GM18873 (cell line): ENCODE measurements around the gene REC8.
A peak's percentile ranks its signal among the peaks of the same experiment; 100 is the strongest.
"Not testable (repeated sequence)": the region's sequence is repeated elsewhere in the genome, so short reads cannot be mapped to it uniquely, and the experiment has no call there.

ENCODE experiments used
- ATAC-seq: cut with Tn5 transposase; IDR thresholded peaks from one replicate; pipeline ENCODE4 v1.9.1; 2021; ENCODE audit warnings: mild to moderate bottlenecking, moderate library complexity, moderate number of reproducible peaks; ENCODE audit not compliant: unreplicated experiment, low FRiP score

The REC8 gene

DNA sequence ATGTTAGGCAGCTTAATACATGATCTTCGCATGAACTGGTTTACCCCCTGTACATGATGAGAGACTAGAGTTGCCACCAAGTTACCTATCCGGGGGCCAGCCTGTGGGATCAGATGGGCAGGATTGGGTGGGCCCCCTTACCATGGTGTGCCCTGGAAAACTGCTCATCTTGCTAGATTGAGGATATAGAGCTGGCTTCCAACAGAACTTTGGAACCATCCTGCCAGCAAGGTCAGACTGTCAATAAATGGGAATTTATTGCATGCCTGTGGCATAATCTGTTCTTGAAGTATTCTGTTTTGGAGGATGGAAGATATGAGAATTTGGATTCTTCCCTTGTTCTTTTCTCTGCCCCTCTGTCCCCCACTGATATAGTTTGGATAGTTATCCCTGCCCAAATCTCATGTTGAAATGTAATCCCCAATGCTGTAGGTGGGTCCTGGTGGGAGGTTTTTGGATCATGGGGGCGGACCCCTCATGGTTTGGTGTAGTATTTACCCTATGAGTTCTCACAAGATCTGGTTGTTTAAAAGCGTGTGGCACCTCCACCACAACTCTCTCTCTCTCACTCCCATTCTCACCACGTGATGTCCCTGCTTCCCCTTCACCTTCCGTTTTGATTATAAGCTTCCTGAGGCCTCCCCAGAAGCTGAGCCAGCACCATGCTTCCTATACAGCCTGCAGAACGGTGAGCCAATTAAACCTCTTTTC lies 27.1 kb downstream of the REC8 start:
- ATAC-seq, result no peak

DNA sequence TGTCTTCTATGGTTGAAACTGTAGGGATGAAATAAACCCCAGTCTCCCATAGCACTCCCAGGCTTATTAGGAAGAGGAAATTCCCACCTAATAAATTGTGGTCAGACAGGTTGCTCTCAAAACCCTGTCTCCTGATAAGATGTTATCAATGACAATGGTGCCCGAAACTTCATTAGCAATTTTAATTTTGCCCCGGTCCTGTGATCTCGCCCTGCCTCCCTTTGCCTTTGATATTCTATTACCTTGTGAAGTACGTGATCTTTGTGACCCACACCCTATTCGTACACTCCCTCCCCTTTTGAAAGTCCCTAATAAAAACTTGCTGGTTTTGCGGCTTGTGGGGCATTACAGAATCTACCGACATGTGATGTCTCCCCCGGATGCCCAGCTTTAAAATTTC lies 30.7 kb downstream of the REC8 start:
- ATAC-seq, result not testable (repeated sequence)

DNA sequence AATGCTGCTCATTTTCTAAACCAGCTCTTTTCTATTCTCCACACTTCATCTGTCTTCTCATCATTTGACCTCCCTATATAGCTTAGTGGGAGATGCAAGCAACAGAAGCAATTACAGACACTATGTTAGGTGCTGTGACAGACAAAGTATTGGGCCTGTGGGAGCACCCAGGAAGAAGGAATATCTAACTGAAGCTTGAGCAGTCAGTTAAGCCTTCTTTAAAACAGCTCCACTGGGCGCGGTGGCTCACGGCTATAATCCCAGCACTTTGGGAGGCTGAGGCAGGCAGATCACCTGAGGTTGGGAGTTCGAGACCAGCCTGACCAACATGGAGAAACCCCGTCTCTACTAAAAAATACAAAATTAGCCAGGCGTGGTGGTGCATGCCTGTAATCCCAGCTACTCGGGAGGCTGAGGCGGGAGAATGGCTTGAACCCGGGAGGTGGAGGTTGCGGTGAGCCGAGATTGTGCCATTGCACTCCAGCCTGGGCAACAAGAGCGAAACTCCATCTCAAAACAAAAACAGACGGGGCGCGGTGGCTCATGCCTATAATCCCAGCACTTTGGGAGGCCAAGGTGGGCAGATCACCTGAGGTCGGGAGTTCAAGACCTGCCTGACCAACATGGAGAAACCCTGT lies 31.5 kb downstream of the REC8 start:
- ATAC-seq, result not testable (repeated sequence)

DNA sequence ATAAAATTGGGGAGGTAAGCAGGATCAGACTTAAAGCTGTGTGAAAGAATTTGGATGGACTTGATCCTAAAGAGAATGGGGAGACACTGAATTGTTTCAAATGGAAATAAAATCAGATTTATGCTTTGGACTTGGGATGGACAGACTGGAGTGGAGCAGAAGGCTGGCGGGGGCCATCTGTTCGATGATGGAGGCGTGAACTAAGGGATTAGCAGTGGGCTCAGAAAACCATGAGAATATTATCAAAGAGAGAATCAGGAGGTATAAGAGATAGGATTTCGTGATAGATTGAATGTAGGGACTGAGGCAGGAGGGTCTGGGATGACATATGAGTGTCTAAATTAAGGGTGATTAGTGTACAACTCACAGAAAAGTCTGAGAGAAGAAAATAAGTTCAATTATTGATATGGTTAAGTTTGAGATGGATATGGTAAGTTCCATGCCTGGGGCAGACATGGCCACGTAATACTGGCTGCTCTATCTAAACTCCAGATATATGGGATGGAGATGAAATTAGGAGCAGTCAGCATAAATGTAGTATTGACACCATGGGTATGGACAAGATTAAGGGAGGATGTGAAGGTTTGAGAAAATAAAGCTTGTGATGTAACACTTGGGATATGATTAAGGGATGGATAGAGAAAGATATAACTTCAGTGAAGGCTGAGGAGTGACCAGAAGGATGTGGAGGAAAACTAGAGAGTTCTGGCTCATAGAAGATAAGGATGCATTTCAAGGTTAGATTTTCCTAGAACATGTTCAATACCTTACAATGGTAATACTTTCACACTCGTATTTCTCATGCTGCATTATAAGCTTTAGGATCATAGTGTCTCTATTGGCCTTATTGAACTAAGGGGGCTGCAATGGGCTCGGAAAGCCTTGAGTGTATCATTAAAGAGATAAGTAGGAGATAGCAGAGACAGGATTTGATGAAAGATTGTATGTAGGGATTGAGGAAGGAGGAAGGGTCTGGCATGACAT lies 32.6 kb downstream of the REC8 start:
- ATAC-seq, result no peak

GRCh38 chr14:24206260-24207103 lies 34.6 kb downstream of the REC8 start:
- no peak for ATAC-seq

GRCh38 chr14:24207104-24207551 lies 35.2 kb downstream of the REC8 start:
- no peak for ATAC-seq

GRCh38 chr14:24207625-24208024 lies 35.7 kb downstream of the REC8 start:
- no peak for ATAC-seq

DNA sequence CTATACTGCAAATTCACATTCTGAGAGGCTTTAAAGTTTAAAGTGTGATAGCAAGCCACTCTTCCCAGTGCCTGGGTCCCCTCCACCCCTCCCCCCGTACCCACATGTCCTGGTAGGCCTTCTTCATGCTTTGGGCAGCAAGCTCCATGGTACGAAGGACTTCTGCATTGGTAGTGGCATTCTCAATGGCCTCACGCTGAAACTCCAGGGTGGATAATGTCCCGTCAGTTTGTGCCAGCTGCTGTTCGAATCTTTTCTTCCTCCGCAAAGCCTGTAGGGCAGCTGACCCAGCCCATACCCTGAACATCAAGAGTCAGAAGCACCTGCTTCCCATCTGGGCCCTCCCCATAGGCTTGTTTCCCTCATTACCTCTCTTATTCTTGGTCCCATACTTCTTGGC lies 39.4 kb downstream of the REC8 start:
- no peak for ATAC-seq

DNA sequence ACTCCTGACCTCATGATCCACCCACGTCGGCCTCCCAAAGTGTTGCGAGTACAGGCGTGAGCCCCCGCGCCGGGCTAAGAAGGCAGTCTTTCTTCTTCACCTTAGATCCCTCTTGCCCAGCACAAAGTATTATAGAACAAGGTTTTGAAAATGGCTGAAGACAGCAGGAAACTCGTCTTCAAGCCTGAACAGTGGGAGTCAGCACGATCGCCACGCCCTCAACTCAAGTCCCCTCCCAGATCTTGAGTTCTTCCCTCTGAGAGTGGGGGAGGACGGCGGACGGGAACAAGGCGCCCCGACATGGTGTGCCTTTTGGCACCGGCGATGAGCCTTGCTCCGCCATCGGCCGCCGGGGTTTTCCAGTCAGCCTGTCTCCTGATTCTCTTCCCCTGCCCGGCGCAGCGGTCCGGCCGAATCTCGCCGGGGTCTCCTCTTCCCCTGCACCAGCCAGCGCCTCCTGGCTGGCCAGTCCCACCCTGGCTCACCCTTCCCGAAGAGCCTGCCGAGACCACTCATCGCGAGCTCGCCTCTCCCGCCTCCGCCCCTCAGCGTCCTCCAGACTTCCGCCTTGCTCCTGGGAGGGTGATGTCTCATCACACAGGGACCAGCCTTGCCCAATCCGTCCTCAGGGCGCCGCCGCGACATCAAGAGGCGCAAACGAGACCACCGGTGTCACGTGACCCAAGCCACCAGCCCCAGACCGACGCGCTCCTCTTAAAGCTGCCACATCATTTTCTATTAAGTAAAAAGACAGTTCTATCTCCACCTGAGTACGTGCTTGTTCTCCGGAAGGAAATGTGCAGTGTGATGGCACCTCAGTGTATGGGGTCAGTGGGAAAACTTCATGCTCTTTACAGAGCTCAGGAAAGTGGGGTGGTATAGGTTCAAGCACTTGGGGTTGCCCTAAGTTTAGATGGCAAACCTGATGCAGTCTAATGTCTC lies 41.3 kb downstream of the REC8 start, which contains the start of gene CHMP4A:
Gene CHMP4A, minus strand, starts transcription at position 565 of the 942 bp plus-strand sequence. Its CDS starts 49 bp downstream, at position 516.
- ATAC-seq, result peak; percentile 73

DNA sequence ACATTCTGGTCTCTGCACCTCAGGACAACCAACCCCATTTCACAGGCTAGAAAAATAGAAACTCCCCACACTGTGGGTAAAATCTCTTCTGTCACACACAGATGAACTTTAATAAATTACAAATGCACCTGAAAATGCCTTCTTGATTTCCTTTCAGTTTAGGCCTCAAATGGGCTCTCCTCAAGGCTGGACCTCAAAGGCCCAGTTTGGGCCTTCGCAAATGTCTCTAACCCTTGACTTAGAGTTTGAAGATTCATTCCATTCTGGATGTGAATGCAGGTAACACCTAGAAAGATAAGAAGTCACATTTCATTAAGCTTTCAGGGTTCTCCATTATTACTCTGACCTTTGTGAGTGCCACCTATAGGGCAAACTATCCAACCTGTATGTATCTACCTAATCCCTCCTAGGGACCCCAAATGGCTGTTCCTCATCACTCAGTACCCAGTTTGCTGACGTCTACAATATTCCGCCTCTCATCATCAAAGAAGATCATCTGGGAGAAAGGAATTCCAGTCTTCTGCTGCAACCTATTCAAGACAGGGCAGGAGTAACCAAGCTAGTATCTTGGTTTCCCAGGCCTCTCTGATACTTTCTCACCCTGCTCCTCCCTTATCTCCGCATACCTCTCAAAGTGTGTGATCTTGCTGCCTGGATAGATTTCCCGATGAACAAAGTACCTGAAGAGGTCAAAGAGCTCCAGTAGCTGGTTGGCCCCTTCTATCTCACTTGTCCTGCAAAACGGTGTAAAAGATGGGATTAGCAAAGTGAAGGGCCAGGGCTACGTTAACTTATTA lies 42.2 kb downstream of the REC8 start:
- no peak for ATAC-seq

DNA sequence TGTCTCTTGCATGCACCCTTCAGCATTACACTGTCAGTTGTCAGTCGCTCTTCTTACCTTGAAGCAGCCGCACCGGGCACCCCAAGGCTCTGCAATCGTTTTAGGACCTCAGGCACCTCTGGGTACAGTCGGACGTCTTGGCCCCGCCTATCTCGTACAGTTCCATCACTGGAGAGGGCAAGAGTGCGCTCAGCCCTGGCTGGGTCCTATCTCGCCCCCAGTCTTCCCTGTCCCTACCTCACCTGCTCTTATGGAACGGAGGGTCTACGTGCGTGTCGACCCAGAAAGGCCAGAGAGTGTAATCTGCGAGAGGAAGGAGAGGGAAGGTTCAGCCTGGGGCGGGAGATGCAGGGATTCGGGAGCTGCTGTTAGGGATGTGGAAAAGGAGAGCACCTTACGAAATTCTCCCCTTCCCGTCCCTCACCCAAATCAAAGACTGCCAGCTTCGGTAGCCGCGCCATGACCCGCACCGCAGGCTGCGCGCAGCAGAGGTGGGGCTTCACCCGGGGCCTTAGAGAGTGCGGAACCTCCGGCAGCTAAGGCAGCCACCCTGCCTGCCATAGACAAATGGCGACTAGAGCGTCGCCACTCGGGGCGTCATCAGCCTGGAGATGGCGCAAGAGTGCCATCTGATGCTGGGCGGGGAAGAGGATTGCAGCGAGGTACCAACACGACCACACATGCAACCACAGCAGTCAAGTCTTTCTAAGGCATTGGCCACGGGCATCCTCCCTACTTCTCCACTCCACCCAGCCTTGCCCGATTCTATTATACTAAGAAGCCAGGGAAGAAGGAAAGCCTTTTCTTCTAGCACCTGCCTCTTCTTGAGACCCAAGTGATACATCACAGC lies 43.8 kb downstream of the REC8 start, which contains the start of gene MDP1:
Gene MDP1, minus strand, starts transcription at position 572 of the 850 bp plus-strand sequence. Its CDS starts 111 bp downstream, at position 461.
- peak; percentile 63 for ATAC-seq

GRCh38 chr14:24216345-24216699 lies 44.4 kb downstream of the REC8 start:
- no peak for ATAC-seq

GRCh38 chr14:24216876-24217275 lies 45.0 kb downstream of the REC8 start:
- not testable (repeated sequence) for ATAC-seq

DNA sequence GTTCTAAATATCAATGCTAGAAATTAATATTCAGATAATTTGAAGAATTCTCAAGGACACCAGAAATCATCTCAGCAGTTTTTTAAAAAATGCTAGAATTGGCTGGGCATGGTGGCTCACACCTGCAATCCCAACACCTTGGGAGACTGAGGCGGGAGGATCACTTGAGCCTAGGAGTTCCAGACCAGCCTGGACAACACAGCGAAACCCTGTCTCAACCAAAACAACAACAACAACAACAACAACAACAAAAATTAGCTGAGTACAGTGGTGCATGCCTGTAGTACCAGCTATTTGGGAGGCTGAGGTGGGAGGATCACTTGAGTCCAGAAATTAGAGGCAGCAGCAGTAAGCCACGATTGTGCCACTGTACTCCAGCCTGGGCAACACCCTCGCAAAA lies 47.2 kb downstream of the REC8 start:
- no peak for ATAC-seq

GRCh38 chr14:24219521-24219920 lies 47.6 kb downstream of the REC8 start:
- ATAC-seq, result no peak

GRCh38 chr14:24222987-24223386 lies 51.1 kb downstream of the REC8 start:
- not testable (repeated sequence) for ATAC-seq

DNA sequence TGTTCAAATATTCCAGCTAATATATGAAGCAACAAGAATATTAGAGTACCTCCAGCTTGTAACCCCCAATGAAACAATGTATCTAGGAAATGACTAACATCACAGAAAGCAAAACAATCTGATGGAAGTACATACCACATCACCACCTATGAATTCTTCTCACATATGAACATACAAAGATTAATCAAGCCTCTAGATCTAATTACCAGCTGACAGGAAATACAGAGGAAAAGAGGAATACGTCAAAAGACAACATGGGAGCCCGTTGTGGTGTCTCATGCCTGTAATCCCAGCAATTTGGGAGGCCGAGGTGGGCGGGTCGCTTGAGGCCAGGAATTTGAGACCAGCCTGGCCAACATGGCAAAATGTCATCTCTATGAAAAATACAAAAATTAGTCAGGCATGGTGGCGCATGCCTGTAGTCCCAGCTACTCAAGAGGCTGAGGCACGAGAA lies 52.8 kb downstream of the REC8 start:
- ATAC-seq, result no peak
